HUDEP-2 (cell line): Measurements from ENCODE around the gene ADAMTS2.

Experiments
- DNase-seq, 76 experiments: peaks; one replicate each; lab custom pipeline; 2025; ENCODE audit not compliant: unreplicated experiment in 76 of 76; lab: John Stamatoyannopoulos, UW

Gene ADAMTS2

GRCh38 chr5:179187681-179188575, 157.3 kb downstream of the ADAMTS2 start:
- DNase-seq = no peak

GRCh38 chr5:179187229-179187678, 158.0 kb downstream of the ADAMTS2 start:
- DNase-seq = no peak

GRCh38 chr5:179186801-179187200, 158.5 kb downstream of the ADAMTS2 start:
- no peak for DNase-seq

- DNase-seq = no peak
Observed at GRCh38 chr5:179185941-179186411, 159.3 kb downstream of the ADAMTS2 start.

GRCh38 chr5:179185256-179185940, 159.9 kb downstream of the ADAMTS2 start:
- DNase-seq = no peak

GRCh38 chr5:179184521-179185050, 160.7 kb downstream of the ADAMTS2 start:
- DNase-seq = no peak

- DNase-seq = no peak
Observed at GRCh38 chr5:179183481-179183880, 161.8 kb downstream of the ADAMTS2 start.

- no peak for DNase-seq
Observed at GRCh38 chr5:179182601-179183000, 162.7 kb downstream of the ADAMTS2 start.

- no peak for DNase-seq
Observed at GRCh38 chr5:179181988-179182387, 163.3 kb downstream of the ADAMTS2 start.

- no peak for DNase-seq
Observed at GRCh38 chr5:179180921-179181645, 164.2 kb downstream of the ADAMTS2 start.

- DNase-seq = no peak
Observed at GRCh38 chr5:179180061-179180610, 165.1 kb downstream of the ADAMTS2 start.

GRCh38 chr5:179177711-179178575, 167.3 kb downstream of the ADAMTS2 start:
- no peak for DNase-seq

GRCh38 chr5:179176571-179177230, 168.6 kb downstream of the ADAMTS2 start:
- no peak for DNase-seq

GRCh38 chr5:179176166-179176565, 169.1 kb downstream of the ADAMTS2 start:
- no peak for DNase-seq

GRCh38 chr5:179171816-179172745, 173.2 kb downstream of the ADAMTS2 start:
- DNase-seq = no peak

GRCh38 chr5:179171251-179171815, 173.9 kb downstream of the ADAMTS2 start:
- DNase-seq = no peak

GRCh38 chr5:179170606-179171005, 174.7 kb downstream of the ADAMTS2 start:
- DNase-seq = no peak

- DNase-seq = no peak
Observed at GRCh38 chr5:179169836-179170235, 175.4 kb downstream of the ADAMTS2 start.
